RPMI7951 (cell line): ENCODE data around the gene AJUBA. TPM values are rescaled to one million over a fixed set of nuclear protein-coding genes. Genes with fewer than 3 reads are reported as not detected.
"Not testable (repeated sequence)": the region's sequence is repeated elsewhere in the genome, so short reads cannot be mapped to it uniquely, and the experiment has no call there.

Experiments used
- DNase-seq: peaks from one replicate; pipeline ENCODE4 v3.0.0-alpha.2; 2012; ENCODE audit warnings: low read depth
- total RNA-seq: library from RNA; depleted of rRNA; stranded (reverse); fragments of >200 nt; shearing (Covaris generic); gene quantifications from 2 replicates; pipeline ENCODE4 v1.2.3, GENCODE V29; 2014

AJUBA gene
- total RNA-seq, 1 experiment from 2014 or later, result 35.3 TPM

GRCh38 chr14:22981090-22981875 is 1.1 kb downstream of the AJUBA start:
- DNase-seq, result peak; percentile 23

GRCh38 chr14:22980672-22981089 is 1.7 kb downstream of the AJUBA start:
- peak; percentile 65 for DNase-seq

GRCh38 chr14:22979748-22980392 is 2.5 kb downstream of the AJUBA start:
- peak; percentile 51 for DNase-seq

GRCh38 chr14:22978981-22979671 is 3.2 kb downstream of the AJUBA start:
- peak; percentile 14 for DNase-seq

GRCh38 chr14:22978487-22978837 is 3.9 kb downstream of the AJUBA start:
- no peak for DNase-seq

- peak; percentile 88 for DNase-seq
Measured at GRCh38 chr14:22977684-22978486, 4.5 kb downstream of the AJUBA start.

- DNase-seq, result no peak
Measured at GRCh38 chr14:22977434-22977683, 5.0 kb downstream of the AJUBA start.

- peak; percentile 29 for DNase-seq
Measured at GRCh38 chr14:22976620-22977433, 5.5 kb downstream of the AJUBA start.

- DNase-seq, result peak; percentile 44
Measured at GRCh38 chr14:22974530-22975313, 7.6 kb downstream of the AJUBA start.

- peak; percentile 68 for DNase-seq
Measured at GRCh38 chr14:22973217-22974032, 8.9 kb downstream of the AJUBA start.

- no peak for DNase-seq
Measured at GRCh38 chr14:22972313-22972930, 9.9 kb downstream of the AJUBA start.

- no peak for DNase-seq
Measured at GRCh38 chr14:22971152-22971551, 11.2 kb downstream of the AJUBA start.

GRCh38 chr14:22966783-22967269 is 15.5 kb downstream of the AJUBA start:
- DNase-seq, result no peak

- DNase-seq, result not testable (repeated sequence)
Measured at GRCh38 chr14:22965916-22966782, 16.2 kb downstream of the AJUBA start.

- DNase-seq, result no peak
Measured at GRCh38 chr14:22962061-22962676, 20.2 kb downstream of the AJUBA start.

GRCh38 chr14:22955702-22956569 is 26.4 kb downstream of the AJUBA start:
- DNase-seq, result no peak

GRCh38 chr14:22952418-22952817 is 29.9 kb downstream of the AJUBA start:
- DNase-seq, result no peak
